RWPE1 (cell line): Measurements from ENCODE around the gene IPO7.
A peak's percentile ranks its signal among the peaks of the same experiment; 100 is the strongest.
"Not testable (repeated sequence)": the region's sequence is repeated elsewhere in the genome, so short reads cannot be mapped to it uniquely, and the experiment has no call there.

Source experiments
- CTCF ChIA-PET: fragments of 350-600 bp; sonication (Branson Sonifier 250); formaldehyde crosslinking; extraction: SDS; loops from one replicate; lab custom pipeline; 2021; lab: Yijun Ruan, JAX
- POLR2A ChIA-PET: fragments of 400-600 bp; formaldehyde crosslinking; extraction: SDS; loops from one replicate; lab custom pipeline; 2020; ENCODE audit warnings: antibody characterized with exemption; ENCODE audit not compliant: low non-redundant PET; lab: Yijun Ruan, JAX
- DNase-seq: peaks from one replicate; pipeline ENCODE4 v3.0.0; 2012; ENCODE audit warnings: low spot score
- H3K27ac ChIP-seq: fragments of 450-650 bp; 2 replicates; pipeline ENCODE4 v1.5.1; 2017
- CTCF ChIP-seq: fragments of 450-650 bp; conservative IDR thresholded peaks from 2 replicates; pipeline ENCODE4 v1.5.1; 2017; ENCODE audit warnings: low read depth, mild to moderate bottlenecking

The IPO7 gene

GRCh38 chr11:9396752-9397151 is 12.3 kb downstream of the IPO7 start:
- no peak overlapping the region for H3K27ac ChIP-seq
- ChIA-PET CTCF (no interaction called here), POLR2A (no interaction called here)
- TF ChIP-seq CTCF, result no peak
- no peak for DNase-seq

- CTCF ChIA-PET, result interaction anchor here (0.6 kb wide), 1 partner anchor 135 kb away, joined by 3 read pairs; no protein-coding TSS in a partner anchor
- no peak overlapping the region for H3K27ac ChIP-seq
- DNase-seq, result no peak
- TF ChIP-seq CTCF, result no peak
- POLR2A ChIA-PET, result interaction anchor here (0.7 kb wide), 1 partner anchor 33 kb away, joined by 4 read pairs; no protein-coding TSS in a partner anchor
These were observed 13.6 kb downstream of the IPO7 start for GRCh38 chr11:9397746-9398680.

- POLR2A ChIA-PET, result no interaction called here
- no peak for TF ChIP-seq CTCF
- CTCF ChIA-PET, result no interaction called here
- 0 out of 2 replicates have a peak overlapping the region, but pooled peaks have one; percentile 19 for H3K27ac ChIP-seq
- no peak for DNase-seq
These were observed 15.0 kb downstream of the IPO7 start for GRCh38 chr11:9399466-9399865.

- H3K27ac ChIP-seq, result peak overlapping the region; percentile 31
- POLR2A ChIA-PET, CTCF ChIA-PET, DNase-seq: not testable (repeated sequence)
These were observed 17.4 kb downstream of the IPO7 start for GRCh38 chr11:9401884-9402283.

GRCh38 chr11:9428706-9429105 is 44.3 kb downstream of the IPO7 start:
- ChIA-PET CTCF (no interaction called here), POLR2A (no interaction called here)
- no peak for TF ChIP-seq CTCF
- no peak for DNase-seq
- no peak overlapping the region for H3K27ac ChIP-seq

- CTCF ChIA-PET, result no interaction called here
- no peak for TF ChIP-seq CTCF
- POLR2A ChIA-PET, result interaction anchor here (0.6 kb wide), 1 partner anchor 750 kb away, joined by 4 read pairs; no protein-coding TSS in a partner anchor
- DNase-seq, result no peak
- no peak overlapping the region for H3K27ac ChIP-seq
These were observed 54.2 kb downstream of the IPO7 start for GRCh38 chr11:9438611-9439010.

GRCh38 chr11:9446230-9446629 is 61.8 kb downstream of the IPO7 start:
- CTCF ChIA-PET, result no interaction called here
- H3K27ac ChIP-seq, result no peak overlapping the region
- POLR2A ChIA-PET, result no interaction called here
- DNase-seq, result no peak
- no peak for TF ChIP-seq CTCF
